HepG2 (cell line): ENCODE results near the gene PRSS53. TPM values are rescaled to one million over a fixed set of nuclear protein-coding genes. Genes with fewer than 3 reads are reported as not detected.

ENCODE experiments used
- ATAC-seq: fragments of 200-7000 bp; cut with Tn5 transposase; 3 replicates; pipeline ENCODE4 v1.9.1; 2020; ENCODE audit warnings: mild to moderate bottlenecking, moderate library complexity
- BruUV-seq: library from RNA; stranded (reverse); fragments of 400-500 nt; replicated peaks from 2 replicates; lab custom pipeline; 2021; lab: Mats Ljungman, UMichigan
- CTCF ChIA-PET: fragments of 300-600 bp; formaldehyde crosslinking; extraction: SDS; loops from one replicate; lab custom pipeline; 2021; ENCODE audit warnings: low total read pairs, inconsistent platforms, low intra/inter-chr PET ratio; lab: Yijun Ruan, JAX
- POLR2A ChIA-PET: fragments of 350-600 bp; sonication (Branson Sonifier 250); formaldehyde crosslinking; loops from one replicate; lab custom pipeline; 2020; ENCODE audit warnings: antibody characterized with exemption, inconsistent platforms; lab: Yijun Ruan, JAX
- DNase-seq: peaks from one replicate; pipeline ENCODE4 v3.0.0-alpha.2; 2015; ENCODE audit warnings: low spot score
- FAIRE-seq: peaks from 3 replicates; lab custom pipeline; 2011; peaks lifted over from hg19 to GRCh38; lab: Jason Lieb, UNC
- H2AFZ ChIP-seq: one replicate; pipeline ENCODE4 v1.6.1; 2011; ENCODE audit warnings: low read length, inconsistent platforms
- H3K27ac ChIP-seq: fragments of 300-600 bp; 3 replicates; pipeline ENCODE4 v1.8.0; 2011; ENCODE audit warnings: mixed run types, mild to moderate bottlenecking, mixed read lengths, low read length, inconsistent platforms; ENCODE audit not compliant: insufficient read depth; ENCODE audit errors: extremely low read length
- H3K27me3 ChIP-seq, 2 experiments: fragments of 200-600 bp in 1 of 2; 2 replicates in 1 of 2; 3 replicates in 1 of 2; pipeline versions ENCODE4 v1.6.0 to v1.8.0; 2011; ENCODE audit warnings: low read length in 2 of 2, mild to moderate bottlenecking in 2 of 2, moderate library complexity in 2 of 2, inconsistent platforms in 1 of 2; ENCODE audit not compliant: insufficient read depth in 2 of 2, control insufficient read depth in 1 of 2
- H3K36me3 ChIP-seq, 2 experiments: fragments of 200-600 bp in 1 of 2; replicated peaks in 1 of 2; 2 replicates in 1 of 2; 3 replicates in 1 of 2; pipeline versions ENCODE4 v1.5.1 to v1.8.0; 2011; ENCODE audit warnings: low read length in 2 of 2, inconsistent platforms in 1 of 2; ENCODE audit not compliant: insufficient read depth in 2 of 2, control insufficient read depth in 1 of 2
- H3K4me1 ChIP-seq: 2 replicates; pipeline ENCODE4 v1.5.1; 2012; ENCODE audit warnings: low read length, inconsistent platforms; ENCODE audit not compliant: insufficient read depth
- H3K4me2 ChIP-seq: 2 replicates; pipeline ENCODE4 v1.6.0; 2011; ENCODE audit warnings: low read depth, low read length, inconsistent platforms
- H3K4me3 ChIP-seq, 3 experiments: fragments of 200-600 bp in 1 of 3; sonication (generic), shearing (Covaris generic) in 1 of 3; replicated peaks in 1 of 3; 2 replicates each; pipeline ENCODE4 v1.5.1; 2011 to 2016; ENCODE audit warnings: low read length in 3 of 3, inconsistent platforms in 2 of 3, low read depth in 2 of 3, mild to moderate bottlenecking in 2 of 3, control low read depth in 1 of 3, mixed read lengths in 1 of 3; ENCODE audit not compliant: insufficient read depth in 1 of 3
- H3K79me2 ChIP-seq: one replicate; pipeline ENCODE4 v1.6.1; 2011; ENCODE audit warnings: low read length, inconsistent platforms; ENCODE audit not compliant: insufficient read depth
- H3K9ac ChIP-seq: 2 replicates; pipeline ENCODE4 v1.6.0; 2011; ENCODE audit warnings: mild to moderate bottlenecking, low read depth, low read length, inconsistent platforms; ENCODE audit not compliant: insufficient read depth
- H3K9me3 ChIP-seq: 2 replicates; pipeline ENCODE4 v1.5.1; 2012; ENCODE audit warnings: mild to moderate bottlenecking, low read length
- H4K20me1 ChIP-seq: 2 replicates; pipeline ENCODE4 v1.6.0; 2011; ENCODE audit warnings: inconsistent platforms, mild to moderate bottlenecking, low read length, moderate library complexity; ENCODE audit not compliant: insufficient read depth
- ARHGAP35 ChIP-seq: sonication (generic); formaldehyde crosslinking; IDR thresholded peaks from 2 replicates; pipeline ENCODE4 v1.9.0; 2022; ENCODE audit warnings: mild to moderate bottlenecking, inconsistent platforms, moderate library complexity, missing genetic modification reagents, borderline replicate concordance
- CREB3 ChIP-seq: sonication (generic); formaldehyde crosslinking; IDR thresholded peaks from 2 replicates; pipeline ENCODE4 v1.5.0; 2020; ENCODE audit warnings: missing genetic modification reagents
- HNRNPL ChIP-seq: fragments of 200-400 bp; formaldehyde crosslinking; IDR thresholded peaks from 2 replicates; pipeline ENCODE4 v1.6.1; 2017; ENCODE audit warnings: mild to moderate bottlenecking, low read depth, low read length
- PAF1 ChIP-seq: IDR thresholded peaks from 2 replicates; pipeline ENCODE4 v1.6.1; 2016; ENCODE audit warnings: missing genetic modification reagents, missing compliant biosample characterization
- PAX8 ChIP-seq: sonication (generic); formaldehyde crosslinking; IDR thresholded peaks from 2 replicates; pipeline ENCODE4 v1.8.0; 2022; ENCODE audit warnings: mild to moderate bottlenecking, missing genetic modification reagents, borderline replicate concordance
- POLR2G ChIP-seq: fragments of 200-400 bp; formaldehyde crosslinking; IDR thresholded peaks from 2 replicates; pipeline ENCODE4 v1.6.1; 2018; ENCODE audit warnings: mild to moderate bottlenecking, low read depth, low read length, moderate library complexity
- RBFOX2 ChIP-seq: fragments of 200-400 bp; formaldehyde crosslinking; IDR thresholded peaks from 2 replicates; pipeline ENCODE4 v1.6.1; 2017; ENCODE audit warnings: low read depth, mild to moderate bottlenecking, low read length
- ZC3H13 ChIP-seq: sonication (generic); formaldehyde crosslinking; IDR thresholded peaks from 2 replicates; pipeline ENCODE4 v1.8.1; 2023; ENCODE audit warnings: mild to moderate bottlenecking, missing genetic modification reagents, moderate library complexity
- ZNF746 ChIP-seq: sonication (generic); formaldehyde crosslinking; IDR thresholded peaks from 2 replicates; pipeline ENCODE4 v1.8.0; 2022; ENCODE audit warnings: mild to moderate bottlenecking, missing genetic modification reagents
- WGBS: methylation state at CpG from one replicate; pipeline ENCODE4 v1.1.6; 2017; ENCODE audit warnings: low lambda C conversion rate; 5-methylcytosine and 5-hydroxymethylcytosine counted together
- in situ Hi-C: cut with HindIII; loops from 2 replicates; pipeline ENCODE4 v1.10.0; 2017; ENCODE audit warnings: low pct_unique_long_range_greater_than_20kb; ENCODE audit not compliant: extremely low pct_ligation_motif_present
- intact Hi-C: fragments of 100-400 bp; cut with micrococcal nuclease; formaldehyde crosslinking; loops from one replicate; pipeline ENCODE4 v1.10.0; 2022; ENCODE audit not compliant: unreplicated experiment
- polyA plus RNA-seq, 8 experiments: library from polyadenylated mRNA; depleted of rRNA in 3 of 8; stranded (reverse) in 7 of 8; unstranded in 1 of 8; fragments of >200 nt; fragmentation: Illumina TruSeq in 4 of 8; extraction: Trizol in 4 of 8; gene quantifications; 2 replicates each; pipeline versions ENCODE4 v1.2.1 to v1.2.3, GENCODE V29; 2011 to 2016; ENCODE audit warnings: low read depth in 4 of 8, missing spikeins in 1 of 8, mixed read lengths in 1 of 8; ENCODE audit not compliant: insufficient read depth in 1 of 8
- total RNA-seq, 5 experiments: library from RNA; depleted of rRNA; stranded (reverse); fragments of >200 nt; fragmentation: Illumina TruSeq; extraction: Trizol; gene quantifications; 2 replicates each; pipeline ENCODE4 v1.2.3, GENCODE V29; 2016; ENCODE audit warnings: low read depth in 1 of 5

The PRSS53 gene
- total and polyA plus RNA-seq, 2 of the 13 experiments (the other 11 are each of a cell fraction or from before 2014, with no cell fraction given) = 2.2 to 7.4 TPM

- ChIA-PET CTCF (no interaction called here), POLR2A (interaction anchor here (2.2 kb wide), 1 partner anchor 14 kb away, joined by 6 read pairs; no protein-coding TSS in a partner anchor)
- no peaks in the 10 kb centered on the region for H4K20me1 ChIP-seq
- ATAC-seq (no peak), FAIRE-seq (no peak)
- H3K4me2 ChIP-seq = no peak overlapping the region
- H3K4me1 ChIP-seq = peaks cover 10% of the 10 kb centered on the region
- H3K9ac ChIP-seq = no peak overlapping the region
- 99% methylated on average over 15 of the region's 15 CpGs for WGBS
- intact Hi-C loops (no loop called here), in situ Hi-C loops (no loop called here)
- no peak overlapping the region for H3K27ac ChIP-seq
- no TSS peak for BruUV-seq
- H3K27me3 ChIP-seq = no peaks in the 10 kb centered on the region; a peak in 1 of 5 replicates
- H3K36me3 ChIP-seq = peaks cover 29 to 53% of the 10 kb centered on the region in 2 experiments
- H2AFZ ChIP-seq = no peak overlapping the region
- H3K79me2 ChIP-seq = peaks cover 19% of the 10 kb centered on the region
- H3K9me3 ChIP-seq = no peaks in the 10 kb centered on the region
- no peak overlapping the region for H3K4me3 ChIP-seq
- TF ChIP-seq HNRNPL (0 out of 2 replicates have a peak, but pooled peaks have one; percentile 12), CREB3 (CRISPR knock-in tag) (no peak), ZC3H13 (0 out of 2 replicates have a peak, but pooled peaks have one; percentile 68), RBFOX2 (0 out of 2 replicates have a peak, but pooled peaks have one; percentile 36), ZNF746 (no peak), PAX8 (CRISPR knock-in tag) (no peak), PAF1 (CRISPR knock-in tag) (0 out of 2 replicates have a peak, but pooled peaks have one; percentile 33), ARHGAP35 (CRISPR knock-in tag) (no peak), POLR2G (no peak; the same call in 1 of the 2 replicates)
- TF ChIP-seq, all 625 proteins: peak for 4
- no peak for DNase-seq
These were observed 10.0 kb downstream of the PRSS53 start for GRCh38 chr16:31078597-31079341.
